GM23338 (cell line): ENCODE data around the gene HSPA1B. TPM values are rescaled to one million over a fixed set of nuclear protein-coding genes. Genes with fewer than 3 reads are reported as not detected.

Experiments used
- ATAC-seq: fragments of 200-7000 bp; cut with Tn5 transposase; 3 replicates; pipeline ENCODE4 v1.9.1; 2020
- DNase-seq: peaks from one replicate; pipeline ENCODE4 v3.0.0-alpha.2; 2015; ENCODE audit warnings: low spot score
- H2AFZ ChIP-seq: fragments of 200-600 bp; sonication (generic); 2 replicates; pipeline ENCODE4 v1.8.0; 2016; ENCODE audit warnings: antibody characterized with exemption, mild to moderate bottlenecking, moderate library complexity
- H3F3A ChIP-seq: fragments of 200-600 bp; sonication (generic); replicated peaks from 2 replicates; pipeline ENCODE4 v1.8.0; 2017; ENCODE audit warnings: antibody characterized with exemption, mixed run types, low read depth
- H3K27ac ChIP-seq: fragments of 200-600 bp; sonication (generic); 2 replicates; pipeline ENCODE4 v1.6.1; 2016; ENCODE audit warnings: low read depth
- H3K27me3 ChIP-seq: fragments of 200-600 bp; sonication (generic); 2 replicates; pipeline ENCODE4 v1.8.0; 2016; ENCODE audit warnings: mild to moderate bottlenecking, mixed run types, moderate library complexity; ENCODE audit not compliant: insufficient read depth
- H3K36me3 ChIP-seq: fragments of 200-600 bp; sonication (generic); 2 replicates; pipeline ENCODE4 v1.8.0; 2016; ENCODE audit warnings: mild to moderate bottlenecking; ENCODE audit not compliant: insufficient read depth
- H3K4me1 ChIP-seq: fragments of 200-600 bp; sonication (generic); 2 replicates; pipeline ENCODE4 v1.8.0; 2016; ENCODE audit warnings: mild to moderate bottlenecking, moderate library complexity; ENCODE audit not compliant: insufficient read depth
- H3K4me2 ChIP-seq: fragments of 200-600 bp; sonication (generic); 2 replicates; pipeline ENCODE4 v1.7.1; 2017; ENCODE audit warnings: mixed run types
- H3K4me3 ChIP-seq: fragments of 200-600 bp; sonication (generic); 2 replicates; pipeline ENCODE4 v1.6.1; 2016; ENCODE audit warnings: mixed run types
- H3K79me2 ChIP-seq: fragments of 200-600 bp; sonication (generic); replicated peaks from 2 replicates; pipeline ENCODE4 v1.8.0; 2017; ENCODE audit warnings: mild to moderate bottlenecking; ENCODE audit not compliant: insufficient read depth
- H3K9me2 ChIP-seq: fragments of 200-600 bp; sonication (generic); 2 replicates; pipeline ENCODE4 v1.8.0; 2017; ENCODE audit not compliant: insufficient read depth
- H4K20me1 ChIP-seq: fragments of 200-600 bp; sonication (generic); replicated peaks from 2 replicates; pipeline ENCODE4 v1.8.0; 2017; ENCODE audit warnings: mild to moderate bottlenecking; ENCODE audit not compliant: insufficient read depth
- H3K27ac Mint-ChIP-seq: 2 replicates; pipeline ENCODE4 v1.8.0; 2020; ENCODE audit warnings: inconsistent platforms, mild to moderate bottlenecking, moderate library complexity, mixed read lengths
- H3K27me3 Mint-ChIP-seq: 3 replicates; pipeline ENCODE4 v1.8.0; 2022; ENCODE audit warnings: low read depth, mild to moderate bottlenecking, moderate library complexity, mixed read lengths, inconsistent platforms; ENCODE audit not compliant: insufficient read depth, poor library complexity
- H3K36me3 Mint-ChIP-seq: 3 replicates; pipeline ENCODE4 v1.8.0; 2021; ENCODE audit warnings: low read depth, mild to moderate bottlenecking, inconsistent platforms, moderate library complexity, mixed read lengths
- H3K4me1 Mint-ChIP-seq: 3 replicates; pipeline ENCODE4 v1.8.0; 2020; ENCODE audit warnings: mild to moderate bottlenecking, inconsistent platforms, mixed read lengths
- H3K4me3 Mint-ChIP-seq: 3 replicates; pipeline ENCODE4 v1.8.0; 2021; ENCODE audit warnings: moderate library complexity, mild to moderate bottlenecking, inconsistent platforms, mixed read lengths
- H3K9me3 Mint-ChIP-seq: 3 replicates; pipeline ENCODE4 v1.8.0; 2020; ENCODE audit warnings: moderate library complexity, mild to moderate bottlenecking, inconsistent platforms, mixed read lengths
- CREB1 ChIP-seq: fragments of 250-450 bp; sonication (Bioruptor Pico); IDR thresholded peaks from 2 replicates; pipeline ENCODE4 v1.5.0; 2020; ENCODE audit warnings: low read depth, mild to moderate bottlenecking, moderate library complexity
- ETS1 ChIP-seq: IDR thresholded peaks from 2 replicates; pipeline ENCODE4 v1.6.1; 2016; ENCODE audit warnings: antibody characterized with exemption
- JUNB ChIP-seq: IDR thresholded peaks from one replicate; pipeline ENCODE4 v1.6.1; 2016; ENCODE audit warnings: antibody characterized with exemption; ENCODE audit not compliant: unreplicated experiment
- REST ChIP-seq: IDR thresholded peaks from one replicate; pipeline ENCODE4 v1.6.1; 2018; ENCODE audit warnings: antibody characterized with exemption; ENCODE audit not compliant: unreplicated experiment
- ZNF114 ChIP-seq: fragments of 250-450 bp; sonication (Bioruptor Pico); IDR thresholded peaks from 2 replicates; pipeline ENCODE4 v1.5.0; 2020; ENCODE audit warnings: mild to moderate bottlenecking, moderate library complexity
- ZNF331 ChIP-seq: fragments of 250-450 bp; sonication (Bioruptor Pico); IDR thresholded peaks from 2 replicates; pipeline ENCODE4 v1.5.0; 2020; ENCODE audit warnings: low read depth, mild to moderate bottlenecking, moderate library complexity
- polyA plus RNA-seq: library from polyadenylated mRNA; unstranded; fragments of >200 nt; fragmentation: Nextera tagmentation; extraction: Ambion mirVana; gene quantifications from 2 replicates; pipeline ENCODE4 v1.2.1, GENCODE V29; 2016
- total RNA-seq: library from RNA; depleted of rRNA; stranded (reverse); fragments of >200 nt; shearing (Covaris generic); gene quantifications from 2 replicates; pipeline ENCODE4 v1.2.3, GENCODE V29; 2014
- TF ChIP-seq, protein P1 (sequence below): fragments of 250-450 bp; sonication (Bioruptor Pico); IDR thresholded peaks from 2 replicates; pipeline ENCODE4 v1.5.0; 2020; ENCODE audit warnings: mild to moderate bottlenecking, moderate library complexity

HSPA1B gene
- total and polyA plus RNA-seq, 2 experiments from 2014 or later: 31.7 to 113 TPM

GRCh38 chr6:31778193-31778592 lies 49.3 kb upstream of the HSPA1B start:
- Mint-ChIP-seq H3K36me3 (peaks cover 32% of the 10 kb centered on the region), H3K27ac (no peak overlapping the region), H3K4me3 (no peak overlapping the region), H3K4me1 (no peaks in the 10 kb centered on the region), H3K27me3 (peaks cover 23% of the 10 kb centered on the region), H3K9me3 (no peaks in the 10 kb centered on the region)
- Histone ChIP-seq H4K20me1 (no peaks in the 10 kb centered on the region; the same call in 1 of the 2 replicates), H2AFZ (no peak overlapping the region), H3K4me1 (no peaks in the 10 kb centered on the region), H3K36me3 (no peaks in the 10 kb centered on the region), H3K27ac (no peak overlapping the region), H3F3A (peaks cover 4% of the 10 kb centered on the region; the same call in 1 of the 2 replicates), H3K9me2 (no peaks in the 10 kb centered on the region), H3K4me3 (no peak overlapping the region), H3K79me2 (no peaks in the 10 kb centered on the region), H3K4me2 (no peak overlapping the region), H3K27me3 (no peaks in the 10 kb centered on the region)
- DNase-seq (no peak), ATAC-seq (no peak)
- TF ChIP-seq ETS1: no peak
- no peak for TF ChIP-seq ZNF331 (CRISPR knock-in tag)
- TF ChIP-seq, protein P1, sequence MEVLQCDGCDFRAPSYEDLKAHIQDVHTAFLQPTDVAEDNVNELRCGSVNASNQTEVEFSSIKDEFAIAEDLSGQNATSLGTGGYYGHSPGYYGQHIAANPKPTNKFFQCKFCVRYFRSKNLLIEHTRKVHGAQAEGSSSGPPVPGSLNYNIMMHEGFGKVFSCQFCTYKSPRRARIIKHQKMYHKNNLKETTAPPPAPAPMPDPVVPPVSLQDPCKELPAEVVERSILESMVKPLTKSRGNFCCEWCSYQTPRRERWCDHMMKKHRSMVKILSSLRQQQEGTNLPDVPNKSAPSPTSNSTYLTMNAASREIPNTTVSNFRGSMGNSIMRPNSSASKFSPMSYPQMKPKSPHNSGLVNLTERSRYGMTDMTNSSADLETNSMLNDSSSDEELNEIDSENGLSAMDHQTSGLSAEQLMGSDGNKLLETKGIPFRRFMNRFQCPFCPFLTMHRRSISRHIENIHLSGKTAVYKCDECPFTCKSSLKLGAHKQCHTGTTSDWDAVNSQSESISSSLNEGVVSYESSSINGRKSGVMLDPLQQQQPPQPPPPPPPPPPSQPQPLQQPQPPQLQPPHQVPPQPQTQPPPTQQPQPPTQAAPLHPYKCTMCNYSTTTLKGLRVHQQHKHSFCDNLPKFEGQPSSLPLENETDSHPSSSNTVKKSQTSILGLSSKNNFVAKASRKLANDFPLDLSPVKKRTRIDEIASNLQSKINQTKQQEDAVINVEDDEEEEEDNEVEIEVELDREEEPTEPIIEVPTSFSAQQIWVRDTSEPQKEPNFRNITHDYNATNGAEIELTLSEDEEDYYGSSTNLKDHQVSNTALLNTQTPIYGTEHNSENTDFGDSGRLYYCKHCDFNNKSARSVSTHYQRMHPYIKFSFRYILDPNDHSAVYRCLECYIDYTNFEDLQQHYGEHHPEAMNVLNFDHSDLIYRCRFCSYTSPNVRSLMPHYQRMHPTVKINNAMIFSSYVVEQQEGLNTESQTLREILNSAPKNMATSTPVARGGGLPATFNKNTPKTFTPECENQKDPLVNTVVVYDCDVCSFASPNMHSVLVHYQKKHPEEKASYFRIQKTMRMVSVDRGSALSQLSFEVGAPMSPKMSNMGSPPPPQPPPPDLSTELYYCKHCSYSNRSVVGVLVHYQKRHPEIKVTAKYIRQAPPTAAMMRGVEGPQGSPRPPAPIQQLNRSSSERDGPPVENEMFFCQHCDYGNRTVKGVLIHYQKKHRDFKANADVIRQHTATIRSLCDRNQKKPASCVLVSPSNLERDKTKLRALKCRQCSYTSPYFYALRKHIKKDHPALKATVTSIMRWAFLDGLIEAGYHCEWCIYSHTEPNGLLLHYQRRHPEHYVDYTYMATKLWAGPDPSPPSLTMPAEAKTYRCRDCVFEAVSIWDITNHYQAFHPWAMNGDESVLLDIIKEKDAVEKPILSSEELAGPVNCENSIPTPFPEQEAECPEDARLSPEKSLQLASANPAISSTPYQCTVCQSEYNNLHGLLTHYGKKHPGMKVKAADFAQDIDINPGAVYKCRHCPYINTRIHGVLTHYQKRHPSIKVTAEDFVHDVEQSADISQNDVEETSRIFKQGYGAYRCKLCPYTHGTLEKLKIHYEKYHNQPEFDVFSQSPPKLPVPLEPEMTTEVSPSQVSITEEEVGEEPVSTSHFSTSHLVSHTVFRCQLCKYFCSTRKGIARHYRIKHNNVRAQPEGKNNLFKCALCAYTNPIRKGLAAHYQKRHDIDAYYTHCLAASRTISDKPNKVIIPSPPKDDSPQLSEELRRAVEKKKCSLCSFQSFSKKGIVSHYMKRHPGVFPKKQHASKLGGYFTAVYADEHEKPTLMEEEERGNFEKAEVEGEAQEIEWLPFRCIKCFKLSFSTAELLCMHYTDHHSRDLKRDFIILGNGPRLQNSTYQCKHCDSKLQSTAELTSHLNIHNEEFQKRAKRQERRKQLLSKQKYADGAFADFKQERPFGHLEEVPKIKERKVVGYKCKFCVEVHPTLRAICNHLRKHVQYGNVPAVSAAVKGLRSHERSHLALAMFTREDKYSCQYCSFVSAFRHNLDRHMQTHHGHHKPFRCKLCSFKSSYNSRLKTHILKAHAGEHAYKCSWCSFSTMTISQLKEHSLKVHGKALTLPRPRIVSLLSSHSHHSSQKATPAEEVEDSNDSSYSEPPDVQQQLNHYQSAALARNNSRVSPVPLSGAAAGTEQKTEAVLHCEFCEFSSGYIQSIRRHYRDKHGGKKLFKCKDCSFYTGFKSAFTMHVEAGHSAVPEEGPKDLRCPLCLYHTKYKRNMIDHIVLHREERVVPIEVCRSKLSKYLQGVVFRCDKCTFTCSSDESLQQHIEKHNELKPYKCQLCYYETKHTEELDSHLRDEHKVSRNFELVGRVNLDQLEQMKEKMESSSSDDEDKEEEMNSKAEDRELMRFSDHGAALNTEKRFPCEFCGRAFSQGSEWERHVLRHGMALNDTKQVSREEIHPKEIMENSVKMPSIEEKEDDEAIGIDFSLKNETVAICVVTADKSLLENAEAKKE: no peak
- no peak for TF ChIP-seq CREB1 (CRISPR knock-in tag)
- no peak for TF ChIP-seq REST
- no peak for TF ChIP-seq JUNB
- TF ChIP-seq ZNF114 (CRISPR knock-in tag): no peak
